GM21447 (cell line): Measurements from ENCODE around the gene ATRN.
A peak's percentile ranks its signal among the peaks of the same experiment; 100 is the strongest.

Experiments used
- ATAC-seq: cut with Tn5 transposase; IDR thresholded peaks from one replicate; pipeline ENCODE4 v1.9.1; 2021; ENCODE audit not compliant: unreplicated experiment

ATRN gene

GRCh38 chr20:3654326-3655130 lies 183.7 kb downstream of the ATRN start:
- ATAC-seq = no peak

DNA sequence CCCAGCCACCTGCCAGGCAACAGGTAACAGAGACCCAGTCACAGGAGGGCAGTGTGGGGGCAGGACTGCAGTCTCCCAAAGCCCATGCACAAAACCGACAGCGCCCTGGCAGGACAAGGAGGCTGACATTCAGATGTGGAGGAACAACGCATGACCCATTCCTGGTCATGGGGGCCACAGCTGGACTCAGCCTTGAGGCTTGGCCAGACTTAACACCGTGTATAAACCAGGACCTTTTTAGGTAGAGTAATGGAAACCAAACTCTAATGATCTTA lies 184.2 kb downstream of the ATRN start:
- ATAC-seq = no peak

DNA sequence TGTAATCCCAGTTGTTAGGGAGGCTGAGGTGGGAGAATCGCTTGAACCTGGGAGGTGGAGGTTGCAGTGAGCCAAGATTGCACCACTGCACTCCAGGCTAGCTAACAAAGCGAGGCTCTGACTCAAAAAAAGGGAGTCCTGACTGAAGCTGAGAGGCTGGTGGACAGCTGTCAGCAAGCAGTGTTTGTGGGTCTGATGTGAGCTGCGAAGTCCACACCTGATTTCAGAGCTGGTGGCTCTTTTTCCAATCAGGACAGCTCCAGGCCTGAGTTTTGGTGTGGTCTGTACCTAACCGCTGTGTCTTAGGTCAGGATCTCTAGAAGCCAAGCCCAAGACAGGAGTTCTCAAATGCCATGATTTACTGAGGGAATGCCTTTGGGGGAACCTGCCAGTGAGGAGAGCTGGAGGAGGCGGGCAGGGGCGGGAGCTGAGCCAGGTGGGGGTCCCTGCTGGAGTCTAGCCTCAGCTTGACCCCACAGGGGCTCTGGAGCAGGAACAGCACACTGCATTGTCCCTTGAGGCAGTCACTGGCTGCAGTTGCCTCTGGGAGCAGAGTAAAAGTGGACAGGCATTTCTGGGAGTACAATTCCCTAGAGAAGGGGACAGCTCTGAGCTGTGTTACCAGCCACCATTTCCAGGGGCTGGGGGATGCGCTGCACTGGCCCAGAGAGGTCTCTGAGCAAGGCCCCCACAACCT lies 187.3 kb downstream of the ATRN start:
- no peak for ATAC-seq

- peak; percentile 95 for ATAC-seq
Measured at GRCh38 chr20:3658716-3659491, 188.1 kb downstream of the ATRN start.

- no peak for ATAC-seq
Measured at GRCh38 chr20:3659492-3660261, 188.9 kb downstream of the ATRN start.

DNA sequence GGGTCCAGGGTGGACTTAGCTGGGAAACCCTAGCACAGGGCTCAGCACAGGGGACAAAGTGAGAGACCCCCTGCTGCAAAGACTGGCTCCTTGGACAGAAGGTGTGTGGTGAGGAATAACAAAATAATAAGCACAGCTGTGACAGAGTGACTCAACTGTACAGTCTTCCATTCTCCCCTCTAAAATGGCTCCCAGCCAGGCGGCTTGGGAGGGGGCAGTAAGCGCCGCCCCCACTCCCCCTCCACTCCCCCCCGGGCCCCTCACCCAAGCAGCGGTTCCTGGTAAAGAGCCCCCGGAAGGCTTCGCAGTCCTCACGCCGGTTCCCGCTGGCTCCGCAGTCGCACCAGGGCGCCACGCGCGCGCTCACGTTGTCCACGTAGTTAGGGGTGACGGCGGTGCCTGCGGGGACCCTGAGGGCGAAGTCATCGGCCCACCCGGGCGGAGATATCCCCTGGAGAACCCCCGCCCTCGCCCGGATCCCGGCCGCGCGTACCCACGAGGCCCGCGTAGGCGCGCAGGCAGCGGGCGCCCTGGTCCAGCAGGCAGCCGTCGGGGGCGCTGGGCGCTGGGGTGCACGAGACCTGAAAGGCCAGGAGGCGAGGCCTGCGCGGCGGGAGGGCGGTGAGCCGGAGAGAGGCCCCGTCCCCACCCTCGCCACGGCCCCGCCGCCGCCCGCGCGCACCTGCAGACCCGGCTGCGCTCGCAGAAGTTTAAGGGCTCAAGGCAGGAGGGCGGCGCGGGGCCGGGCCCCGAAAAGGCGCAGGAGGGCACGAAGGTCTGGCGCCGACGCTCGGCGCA lies 189.6 kb downstream of the ATRN start:
- ATAC-seq = no peak

- ATAC-seq = no peak
Measured at GRCh38 chr20:3661060-3661813, 190.4 kb downstream of the ATRN start.

GRCh38 chr20:3661814-3662665 lies 191.2 kb downstream of the ATRN start:
- ATAC-seq = no peak

DNA sequence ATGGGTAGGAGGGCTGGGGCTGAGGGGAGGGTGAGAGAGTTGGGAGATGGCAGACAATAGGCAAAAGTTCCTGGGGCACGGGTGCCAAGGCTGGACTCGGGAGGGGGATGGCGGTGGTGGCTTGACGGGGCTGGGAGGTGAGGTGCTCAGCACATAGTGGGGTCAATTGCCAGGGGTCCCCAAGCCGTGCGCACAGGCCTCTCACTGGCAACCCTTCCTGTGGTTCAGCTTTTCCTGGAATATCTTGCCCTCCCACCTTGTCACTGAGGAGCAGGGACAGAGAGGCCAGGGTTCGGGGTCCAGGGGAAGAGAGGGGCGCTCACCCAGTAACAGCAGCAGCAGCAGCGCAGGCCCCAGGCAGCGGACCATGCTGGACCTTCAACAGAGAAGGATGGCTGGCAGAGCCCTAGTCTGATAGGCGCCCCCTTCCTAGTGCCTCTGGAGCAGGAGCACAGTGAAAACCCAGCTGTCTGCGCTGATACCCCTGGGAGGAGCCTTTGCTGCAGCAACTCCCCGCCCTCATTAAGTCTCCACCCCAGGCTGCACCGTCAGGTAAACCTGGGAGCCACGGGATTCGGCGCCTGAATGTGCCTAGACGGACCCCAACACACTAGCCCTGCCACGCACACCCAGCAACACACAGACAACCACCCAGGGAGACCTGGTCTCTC lies 192.3 kb downstream of the ATRN start, which contains the start of gene GFRA4:
GFRA4 (minus strand) TSS at position 369 of the 671 bp plus-strand sequence; CDS start at position 369, 0 bp downstream.
- ATAC-seq = no peak

GRCh38 chr20:3663858-3664257 lies 193.0 kb downstream of the ATRN start:
- no peak for ATAC-seq

DNA sequence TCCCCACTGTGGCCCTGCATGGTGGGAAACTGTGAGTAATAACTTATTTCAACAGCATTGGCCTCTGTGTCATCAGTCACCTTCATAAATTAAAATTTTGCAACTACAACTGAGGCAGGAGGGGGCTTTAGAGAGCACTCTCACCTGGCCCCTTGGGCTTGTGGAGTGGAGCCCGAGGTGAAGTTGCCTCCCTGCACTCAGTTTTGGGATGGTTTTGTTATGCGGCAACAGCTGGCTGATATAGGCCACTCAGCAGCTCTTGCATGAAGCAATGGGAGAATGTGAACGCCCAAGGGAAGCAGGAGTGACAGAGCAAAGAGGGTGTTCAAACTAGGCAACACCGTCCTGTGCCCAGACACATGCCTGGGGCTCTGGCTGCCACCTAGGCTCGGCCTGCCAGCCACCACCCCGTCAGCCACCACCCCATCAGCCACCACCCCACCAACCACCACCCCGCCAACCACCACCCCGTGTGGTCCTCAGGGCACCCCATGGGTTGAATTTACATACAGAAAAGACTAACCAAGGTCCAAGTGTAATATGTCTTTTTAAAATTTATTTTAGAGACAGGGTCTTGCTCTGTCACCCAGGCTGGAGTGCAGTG lies 196.7 kb downstream of the ATRN start:
- ATAC-seq = no peak

GRCh38 chr20:3669710-3670367 lies 199.0 kb downstream of the ATRN start:
- ATAC-seq = no peak

- no peak for ATAC-seq
Measured at GRCh38 chr20:3670511-3670910, 199.7 kb downstream of the ATRN start.

DNA sequence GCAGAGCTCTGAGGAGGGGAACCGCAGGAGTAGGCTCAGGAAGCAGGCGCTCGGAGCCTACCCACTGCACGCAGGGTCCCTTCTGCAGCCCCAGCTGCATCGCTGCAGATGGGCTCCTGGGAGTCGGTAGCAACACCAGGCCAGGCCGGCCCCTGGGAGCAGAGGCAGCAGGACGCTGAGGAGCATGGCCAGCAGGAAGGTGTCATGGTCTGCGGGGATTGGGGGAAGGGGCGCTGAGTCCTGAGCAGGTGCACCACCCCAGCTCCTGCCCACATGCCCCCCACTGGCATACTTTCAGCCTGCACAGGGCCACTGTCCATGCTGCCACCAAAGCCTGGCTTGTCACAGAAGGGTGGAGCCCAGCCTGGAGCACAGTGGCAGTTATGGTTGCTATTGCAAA lies 200.1 kb downstream of the ATRN start:
- ATAC-seq = no peak

DNA sequence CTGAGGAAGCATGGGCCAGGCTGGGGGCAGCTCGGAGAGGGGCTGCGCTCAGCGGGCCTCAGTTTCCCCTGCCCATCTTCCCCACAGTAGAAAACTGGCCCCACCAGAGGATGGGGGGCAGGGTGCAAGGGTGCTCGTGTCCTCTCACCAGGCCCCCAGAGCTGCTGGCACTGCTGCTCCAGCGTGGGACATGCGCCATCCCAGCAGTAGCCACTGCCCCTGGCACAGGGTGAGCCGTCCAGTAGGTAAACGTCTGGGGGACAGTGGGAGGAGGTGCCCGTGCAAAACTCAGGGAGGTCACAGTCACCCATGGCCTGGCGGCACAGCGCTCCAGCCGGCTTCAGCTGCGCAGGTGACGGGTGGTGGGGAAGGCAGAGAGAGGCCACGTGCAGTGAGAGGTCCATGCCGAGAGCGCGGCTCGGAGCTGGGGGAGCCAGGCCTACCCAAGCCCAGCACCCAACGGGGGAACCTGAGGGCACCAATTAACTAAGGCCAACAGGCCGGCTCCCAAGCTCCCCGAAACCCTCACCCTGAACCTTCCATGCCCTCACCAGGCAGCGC lies 201.2 kb downstream of the ATRN start:
- no peak for ATAC-seq

DNA sequence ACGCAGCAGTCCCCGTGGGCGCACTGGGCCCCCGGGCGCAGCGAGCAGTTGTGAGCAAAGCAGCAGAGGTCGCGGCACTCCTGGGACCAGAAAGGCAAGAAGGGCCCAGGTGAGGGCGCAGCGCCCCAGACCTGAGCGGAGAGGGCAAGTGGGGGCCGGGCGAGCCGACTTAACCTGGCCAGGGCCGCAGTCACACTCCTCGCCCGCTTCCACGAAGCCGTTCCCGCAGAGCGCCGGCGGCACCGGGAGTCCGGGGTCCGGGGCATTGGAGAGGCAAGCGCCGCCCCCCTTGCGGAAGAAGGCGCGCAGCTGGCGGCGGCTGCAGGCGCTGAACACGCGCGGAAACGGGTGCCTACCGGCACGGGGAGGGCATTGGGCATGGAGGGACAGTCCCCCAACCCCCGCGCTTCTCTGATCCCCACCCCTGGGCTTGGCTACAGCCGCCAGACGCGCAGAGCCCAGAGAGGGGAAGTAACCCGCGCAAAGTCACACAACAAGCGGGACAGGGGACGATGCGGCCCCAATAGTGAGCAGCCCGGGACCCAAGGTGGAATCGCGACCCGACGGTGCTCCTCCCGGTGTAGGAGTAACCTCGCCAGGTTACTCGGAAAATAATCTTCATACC lies 201.8 kb downstream of the ATRN start:
- no peak for ATAC-seq
